GM12872 (cell line): Measurements from ENCODE around the gene ALK.

Experiments used
- CTCF ChIP-seq: IDR thresholded peaks from 3 replicates; pipeline ENCODE4 v1.5.1; 2011; ENCODE audit warnings: low read depth, mild to moderate bottlenecking, low read length, moderate library complexity; ENCODE audit not compliant: insufficient read depth

Gene ALK

GRCh38 chr2:29353403-29353991 is 567.9 kb downstream of the ALK start:
- no peak for TF ChIP-seq CTCF

GRCh38 chr2:29351916-29352591 is 569.3 kb downstream of the ALK start:
- TF ChIP-seq CTCF = no peak

- no peak for TF ChIP-seq CTCF
Observed at GRCh38 chr2:29351248-29351647, 570.1 kb downstream of the ALK start.

GRCh38 chr2:29349316-29350030 is 571.9 kb downstream of the ALK start:
- TF ChIP-seq CTCF = no peak

- TF ChIP-seq CTCF = no peak
Observed at GRCh38 chr2:29347774-29348461, 573.5 kb downstream of the ALK start.

- no peak for TF ChIP-seq CTCF
Observed at GRCh38 chr2:29345236-29345635, 576.1 kb downstream of the ALK start.

- 0 out of 3 replicates have a peak, but pooled peaks have one; percentile 3 for TF ChIP-seq CTCF
Observed at GRCh38 chr2:29343830-29344229, 577.6 kb downstream of the ALK start.
